Vagina (tissue), 2 donors: ENCODE measurements around the gene DET1.
"Not testable (repeated sequence)": the region's sequence is repeated elsewhere in the genome, so short reads cannot be mapped to it uniquely, and the experiment has no call there.

Source experiments
- POLR2AphosphoS5 ChIP-seq, 2 donors: sonication (generic); formaldehyde crosslinking; IDR thresholded peaks; one replicate each; pipeline ENCODE4 v1.9.0; 2017; ENCODE audit warnings: antibody characterized with exemption in 2 of 2, mild to moderate bottlenecking in 2 of 2, low read depth in 1 of 2; ENCODE audit not compliant: insufficient read depth in 1 of 2
- TF ChIP-seq, protein P1 (sequence below), 3 experiments: fragments of 450-650 bp in 2 of 3; fragments of 200-600 bp in 1 of 3; sonication (generic) in 1 of 3; IDR thresholded peaks; one replicate each; pipeline ENCODE4 v1.5.1; 2017 to 2019; ENCODE audit warnings: antibody characterized with exemption in 3 of 3, mild to moderate bottlenecking in 2 of 3, moderate library complexity in 2 of 3

DNA sequence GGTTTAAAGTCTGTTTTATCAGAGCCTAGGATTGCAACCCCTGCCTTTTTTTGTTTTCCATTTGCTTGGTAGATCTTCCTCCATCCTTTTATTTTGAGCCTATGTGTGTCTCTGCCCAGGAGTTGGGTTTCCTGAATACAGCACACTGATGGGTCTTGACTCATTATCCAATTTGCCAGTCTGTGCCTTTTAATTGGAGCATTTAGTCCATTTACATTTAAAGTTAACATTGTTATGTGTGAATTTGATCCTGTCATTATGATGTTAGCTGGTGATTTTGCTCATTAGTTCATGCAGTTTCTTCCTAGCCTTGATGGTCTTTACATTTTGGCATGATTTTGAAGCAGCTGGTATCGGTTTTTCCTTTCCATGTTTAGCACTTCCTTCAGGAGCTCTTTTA, 11.5 kb upstream of the DET1 start:
- TF ChIP-seq, protein P1, sequence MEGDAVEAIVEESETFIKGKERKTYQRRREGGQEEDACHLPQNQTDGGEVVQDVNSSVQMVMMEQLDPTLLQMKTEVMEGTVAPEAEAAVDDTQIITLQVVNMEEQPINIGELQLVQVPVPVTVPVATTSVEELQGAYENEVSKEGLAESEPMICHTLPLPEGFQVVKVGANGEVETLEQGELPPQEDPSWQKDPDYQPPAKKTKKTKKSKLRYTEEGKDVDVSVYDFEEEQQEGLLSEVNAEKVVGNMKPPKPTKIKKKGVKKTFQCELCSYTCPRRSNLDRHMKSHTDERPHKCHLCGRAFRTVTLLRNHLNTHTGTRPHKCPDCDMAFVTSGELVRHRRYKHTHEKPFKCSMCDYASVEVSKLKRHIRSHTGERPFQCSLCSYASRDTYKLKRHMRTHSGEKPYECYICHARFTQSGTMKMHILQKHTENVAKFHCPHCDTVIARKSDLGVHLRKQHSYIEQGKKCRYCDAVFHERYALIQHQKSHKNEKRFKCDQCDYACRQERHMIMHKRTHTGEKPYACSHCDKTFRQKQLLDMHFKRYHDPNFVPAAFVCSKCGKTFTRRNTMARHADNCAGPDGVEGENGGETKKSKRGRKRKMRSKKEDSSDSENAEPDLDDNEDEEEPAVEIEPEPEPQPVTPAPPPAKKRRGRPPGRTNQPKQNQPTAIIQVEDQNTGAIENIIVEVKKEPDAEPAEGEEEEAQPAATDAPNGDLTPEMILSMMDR (IDR thresholded peaks at IDR 0.05) = not testable (repeated sequence)
- not testable (repeated sequence) for TF ChIP-seq POLR2AphosphoS5 (IDR thresholded peaks at IDR 0.05; ENCODE audit: insufficient read depth in 1 of 2, low read depth in 1 of 2)
